AG04449 (cell line): ENCODE measurements around the gene PAQR5.
A peak's percentile ranks its signal among the peaks of the same experiment; 100 is the strongest.

Experiments
- CTCF ChIA-PET: fragments of 350-600 bp; formaldehyde crosslinking; extraction: SDS; loops from one replicate; lab custom pipeline; 2021; ENCODE audit warnings: antibody characterized with exemption; lab: Yijun Ruan, JAX
- POLR2A ChIA-PET: fragments of 400-600, 350-600 bp; formaldehyde crosslinking; extraction: SDS; loops from one replicate; lab custom pipeline; 2020; ENCODE audit warnings: antibody characterized with exemption, inconsistent platforms; lab: Yijun Ruan, JAX
- DNase-seq: peaks from one replicate; pipeline ENCODE4 v3.0.0-alpha.2; 2010; ENCODE audit warnings: low read depth, low spot score
- H3K4me3 ChIP-seq: 2 replicates; pipeline ENCODE4 v1.5.1; 2011; ENCODE audit warnings: low read depth, mild to moderate bottlenecking, control low read depth, low read length
- TF ChIP-seq, protein P1 (sequence below): IDR thresholded peaks from one replicate; pipeline ENCODE4 v1.5.1; 2011; ENCODE audit warnings: mild to moderate bottlenecking, moderate library complexity, low read length, control low read depth, inconsistent platforms; ENCODE audit not compliant: insufficient read depth; ENCODE audit errors: missing control alignments

Gene PAQR5

DNA sequence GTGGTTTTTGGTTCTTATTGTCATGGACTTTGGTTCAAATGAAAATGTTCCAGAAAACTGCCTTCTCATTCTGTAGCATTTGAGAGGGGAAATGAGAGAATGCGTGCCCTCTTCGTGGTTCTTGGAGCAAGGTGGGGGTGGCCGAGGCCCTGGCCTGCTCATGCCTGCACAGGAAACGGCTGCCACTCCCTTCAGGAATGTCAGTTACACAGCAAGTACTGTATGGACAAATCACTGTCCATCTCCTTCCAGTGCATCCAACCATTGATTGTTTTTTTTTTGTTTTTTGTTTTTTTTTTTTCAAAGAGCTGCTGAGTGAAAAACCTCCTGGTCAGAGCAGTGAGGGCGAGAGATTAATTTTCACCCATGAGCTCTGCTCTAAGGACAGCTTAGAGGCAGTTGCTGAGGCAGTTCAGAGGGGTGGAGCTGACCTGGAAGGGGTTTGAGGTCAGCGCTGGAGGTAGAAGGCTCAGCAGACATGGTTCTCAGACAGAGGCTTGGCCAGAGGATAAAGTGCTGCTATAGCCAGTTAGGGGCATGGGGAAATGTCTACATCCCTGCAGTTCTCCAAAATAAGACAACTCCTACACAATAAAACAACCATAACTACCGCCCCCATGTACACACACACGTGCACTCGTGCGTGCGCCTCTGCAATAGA, 95.2 kb downstream of the PAQR5 start:
- H3K4me3 ChIP-seq, result no peak overlapping the region
- ChIA-PET CTCF (interaction anchor here (0.7 to 7.5 kb wide), 39 partner anchors 9 to 359 kb away, joined by 3 to 93 read pairs (median 4); no protein-coding TSS in a partner anchor), POLR2A (interaction anchor here (0.6 kb wide), 1 partner anchor 68 kb away, joined by 4 read pairs; no protein-coding TSS in a partner anchor)
- TF ChIP-seq, protein P1, sequence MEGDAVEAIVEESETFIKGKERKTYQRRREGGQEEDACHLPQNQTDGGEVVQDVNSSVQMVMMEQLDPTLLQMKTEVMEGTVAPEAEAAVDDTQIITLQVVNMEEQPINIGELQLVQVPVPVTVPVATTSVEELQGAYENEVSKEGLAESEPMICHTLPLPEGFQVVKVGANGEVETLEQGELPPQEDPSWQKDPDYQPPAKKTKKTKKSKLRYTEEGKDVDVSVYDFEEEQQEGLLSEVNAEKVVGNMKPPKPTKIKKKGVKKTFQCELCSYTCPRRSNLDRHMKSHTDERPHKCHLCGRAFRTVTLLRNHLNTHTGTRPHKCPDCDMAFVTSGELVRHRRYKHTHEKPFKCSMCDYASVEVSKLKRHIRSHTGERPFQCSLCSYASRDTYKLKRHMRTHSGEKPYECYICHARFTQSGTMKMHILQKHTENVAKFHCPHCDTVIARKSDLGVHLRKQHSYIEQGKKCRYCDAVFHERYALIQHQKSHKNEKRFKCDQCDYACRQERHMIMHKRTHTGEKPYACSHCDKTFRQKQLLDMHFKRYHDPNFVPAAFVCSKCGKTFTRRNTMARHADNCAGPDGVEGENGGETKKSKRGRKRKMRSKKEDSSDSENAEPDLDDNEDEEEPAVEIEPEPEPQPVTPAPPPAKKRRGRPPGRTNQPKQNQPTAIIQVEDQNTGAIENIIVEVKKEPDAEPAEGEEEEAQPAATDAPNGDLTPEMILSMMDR, result no peak
- no peak for DNase-seq

DNA sequence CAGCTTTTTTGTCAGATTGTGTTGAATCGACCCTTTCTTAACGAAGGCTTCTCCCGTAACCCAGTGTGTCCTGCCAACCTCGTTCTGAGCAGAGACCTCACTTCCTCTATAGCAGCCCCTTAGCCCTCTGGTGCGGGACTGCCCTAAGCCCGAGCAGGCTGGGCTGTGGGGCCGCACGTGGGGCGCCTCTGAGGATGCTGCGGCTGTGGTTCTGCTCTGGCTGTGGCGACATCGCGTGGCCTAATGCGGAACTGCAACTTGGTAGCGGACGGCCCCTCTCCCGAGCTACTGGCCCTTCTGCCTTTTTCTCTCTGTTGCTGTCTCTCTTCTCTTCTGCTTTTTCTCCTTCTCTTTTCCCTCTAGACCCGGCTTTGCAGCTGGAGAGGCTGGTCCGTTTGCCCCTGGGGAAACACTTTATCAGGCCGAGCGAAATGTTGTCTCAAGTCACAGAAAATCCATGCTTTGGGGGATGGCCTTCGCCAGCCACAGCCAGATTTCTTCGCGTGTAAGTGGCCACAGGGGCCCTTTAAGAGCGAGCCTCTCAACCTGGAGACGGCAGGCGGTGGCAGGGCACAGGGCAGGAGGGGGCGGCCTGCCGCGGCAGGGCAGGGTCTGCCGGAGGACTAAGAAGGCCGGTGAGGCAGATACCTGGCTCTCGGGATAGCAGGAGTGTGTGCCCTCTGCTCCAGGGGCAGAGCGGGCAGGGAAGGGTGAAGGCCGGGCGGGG, 96.0 kb downstream of the PAQR5 start:
- POLR2A ChIA-PET, result interaction anchor here (0.6 kb wide), 2 partner anchors 48 to 68 kb away, joined by 3 to 4 read pairs; no protein-coding TSS in a partner anchor
- TF ChIP-seq, protein P1, result peak; percentile 99
- no peak overlapping the region for H3K4me3 ChIP-seq
- DNase-seq, result no peak
- CTCF ChIA-PET, result interaction anchor here (0.6 to 7.5 kb wide), 50 partner anchors 10 to 363 kb away, joined by 3 to 93 read pairs (median 4); partner anchors contain the start of gene KIF23

DNA sequence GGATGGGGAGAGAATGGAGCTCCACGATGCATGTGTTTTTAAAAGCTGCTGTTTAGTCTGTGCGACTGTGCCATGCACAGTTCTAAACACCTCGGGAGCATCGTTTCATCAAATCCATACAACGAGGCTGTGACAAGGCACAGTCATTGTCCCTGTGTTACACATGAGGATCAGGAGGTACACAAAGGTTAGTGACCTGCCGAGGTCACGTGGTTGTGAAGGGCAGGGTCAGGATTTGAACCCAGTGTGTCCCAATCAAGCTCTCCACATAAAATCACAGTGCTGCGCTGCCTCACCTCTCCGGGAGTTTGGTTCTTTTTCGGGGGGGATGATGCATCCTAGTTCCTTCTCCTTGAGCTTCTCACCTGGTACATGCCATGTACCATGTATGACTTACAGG, 96.7 kb downstream of the PAQR5 start:
- TF ChIP-seq, protein P1, result no peak

DNA sequence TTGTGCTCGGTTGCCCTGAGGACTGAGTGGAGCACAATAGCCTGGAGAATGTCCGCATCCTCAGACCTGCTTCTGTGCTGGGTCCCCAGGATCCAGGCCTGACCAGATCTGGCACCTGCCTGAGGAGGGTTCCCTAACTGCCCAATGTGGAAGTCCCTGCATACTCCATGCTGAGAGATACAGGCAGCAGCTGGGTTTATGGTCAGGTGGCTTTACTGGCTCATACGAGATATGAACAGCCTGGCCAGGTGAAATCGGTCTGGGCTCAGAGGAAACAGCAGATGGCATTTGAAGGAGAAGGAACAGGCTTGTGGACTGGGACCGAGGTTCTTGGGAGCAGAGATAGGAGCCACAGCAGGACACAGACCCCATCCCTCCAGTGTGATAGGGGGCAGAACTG, 97.3 kb downstream of the PAQR5 start:
- CTCF ChIA-PET, result interaction anchor here (1.0 to 7.5 kb wide), 8 partner anchors 9 to 341 kb away, joined by 4 to 93 read pairs (median 8); no protein-coding TSS in a partner anchor
- POLR2A ChIA-PET, result no interaction called here
- TF ChIP-seq, protein P1, result no peak

More for the DNA sequence above, 96.7 kb downstream of the PAQR5 start:
- H3K4me3 ChIP-seq, result no peak overlapping the region
- ChIA-PET POLR2A (no interaction called here), CTCF (interaction anchor here (0.8 to 7.5 kb wide), 24 partner anchors 9 to 343 kb away, joined by 3 to 93 read pairs (median 5); no protein-coding TSS in a partner anchor)
- no peak for DNase-seq

DNA sequence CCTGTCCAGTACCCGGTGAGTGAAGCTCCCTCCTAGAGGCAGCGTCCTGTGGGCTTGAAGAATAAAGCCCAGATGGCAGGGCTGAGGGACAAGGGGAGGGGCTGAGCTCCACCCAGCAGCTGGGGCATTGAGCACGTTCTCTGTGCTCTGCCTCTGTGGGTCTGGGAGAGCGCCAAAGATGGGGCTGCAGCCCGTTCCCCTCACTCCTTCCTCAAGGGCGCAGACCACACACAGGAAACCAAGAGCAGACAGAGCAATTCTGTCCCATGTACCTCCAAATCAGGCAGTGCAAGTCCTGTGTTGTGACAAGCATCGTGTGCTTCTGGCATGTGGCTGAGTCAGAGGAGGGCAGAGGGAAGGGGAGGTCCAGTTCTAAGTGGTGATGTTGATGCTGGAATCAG, 99.8 kb downstream of the PAQR5 start:
- no peak overlapping the region for H3K4me3 ChIP-seq
- TF ChIP-seq, protein P1, result no peak
- no peak for DNase-seq
- POLR2A ChIA-PET, result interaction anchor here (1.0 kb wide), 1 partner anchor 16 kb away, joined by 3 read pairs; no protein-coding TSS in a partner anchor
- CTCF ChIA-PET, result interaction anchor here (2.5 to 7.5 kb wide), 2 partner anchors 8 to 340 kb away, joined by 6 to 93 read pairs; no protein-coding TSS in a partner anchor

More for the DNA sequence above, 97.3 kb downstream of the PAQR5 start:
- no peak overlapping the region for H3K4me3 ChIP-seq
- no peak for DNase-seq

DNA sequence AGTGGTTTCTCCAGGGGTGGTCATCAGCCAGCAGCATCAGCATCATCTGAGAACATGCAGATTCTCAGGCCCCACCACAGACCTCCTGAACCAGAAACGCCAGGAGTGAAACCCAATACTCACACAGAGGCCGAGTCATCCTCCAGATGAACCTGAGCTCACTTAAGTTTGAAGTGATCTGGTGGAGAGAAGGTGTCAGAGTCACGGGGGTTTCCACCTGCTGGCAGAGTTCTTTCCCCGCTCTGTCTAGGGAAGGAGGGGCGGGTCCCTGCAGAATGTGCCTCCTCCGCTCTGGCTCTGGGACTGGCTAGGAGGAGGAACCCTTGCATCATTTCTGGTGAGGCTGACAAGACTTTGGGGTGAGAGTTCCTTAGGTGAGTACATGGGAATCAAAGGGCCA, 102.1 kb downstream of the PAQR5 start:
- ChIA-PET CTCF (interaction anchor here (0.9 to 1.8 kb wide), 2 partner anchors 62 to 342 kb away, joined by 3 to 6 read pairs; no protein-coding TSS in a partner anchor), POLR2A (no interaction called here)
- no peak overlapping the region for H3K4me3 ChIP-seq
- DNase-seq, result no peak
- TF ChIP-seq, protein P1, result no peak
